Measurements from ENCODE around the gene DBF4B.
"Not testable (repeated sequence)": the region's sequence is repeated elsewhere in the genome, so short reads cannot be mapped to it uniquely, and the experiment has no call there.

The DBF4B gene, protein sequence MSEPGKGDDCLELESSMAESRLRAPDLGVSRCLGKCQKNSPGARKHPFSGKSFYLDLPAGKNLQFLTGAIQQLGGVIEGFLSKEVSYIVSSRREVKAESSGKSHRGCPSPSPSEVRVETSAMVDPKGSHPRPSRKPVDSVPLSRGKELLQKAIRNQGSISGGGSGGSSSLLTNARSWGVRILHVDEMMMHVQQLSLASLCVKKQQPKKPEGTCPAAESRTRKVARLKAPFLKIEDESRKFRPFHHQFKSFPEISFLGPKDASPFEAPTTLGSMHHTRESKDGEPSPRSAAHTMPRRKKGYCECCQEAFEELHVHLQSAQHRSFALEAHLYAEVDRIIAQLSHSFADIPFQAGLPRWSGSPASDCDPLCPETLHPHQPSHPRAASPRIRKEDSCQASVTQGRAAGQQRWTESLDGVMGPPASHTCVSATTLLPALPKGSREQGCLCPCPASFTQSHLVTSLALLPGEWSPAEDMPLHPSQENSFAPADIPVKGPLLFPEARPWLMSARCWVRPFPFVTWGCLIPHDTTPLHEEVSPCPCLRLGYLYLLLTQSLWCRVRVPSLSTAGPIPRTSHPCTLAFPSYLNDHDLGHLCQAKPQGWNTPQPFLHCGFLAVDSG

DNA sequence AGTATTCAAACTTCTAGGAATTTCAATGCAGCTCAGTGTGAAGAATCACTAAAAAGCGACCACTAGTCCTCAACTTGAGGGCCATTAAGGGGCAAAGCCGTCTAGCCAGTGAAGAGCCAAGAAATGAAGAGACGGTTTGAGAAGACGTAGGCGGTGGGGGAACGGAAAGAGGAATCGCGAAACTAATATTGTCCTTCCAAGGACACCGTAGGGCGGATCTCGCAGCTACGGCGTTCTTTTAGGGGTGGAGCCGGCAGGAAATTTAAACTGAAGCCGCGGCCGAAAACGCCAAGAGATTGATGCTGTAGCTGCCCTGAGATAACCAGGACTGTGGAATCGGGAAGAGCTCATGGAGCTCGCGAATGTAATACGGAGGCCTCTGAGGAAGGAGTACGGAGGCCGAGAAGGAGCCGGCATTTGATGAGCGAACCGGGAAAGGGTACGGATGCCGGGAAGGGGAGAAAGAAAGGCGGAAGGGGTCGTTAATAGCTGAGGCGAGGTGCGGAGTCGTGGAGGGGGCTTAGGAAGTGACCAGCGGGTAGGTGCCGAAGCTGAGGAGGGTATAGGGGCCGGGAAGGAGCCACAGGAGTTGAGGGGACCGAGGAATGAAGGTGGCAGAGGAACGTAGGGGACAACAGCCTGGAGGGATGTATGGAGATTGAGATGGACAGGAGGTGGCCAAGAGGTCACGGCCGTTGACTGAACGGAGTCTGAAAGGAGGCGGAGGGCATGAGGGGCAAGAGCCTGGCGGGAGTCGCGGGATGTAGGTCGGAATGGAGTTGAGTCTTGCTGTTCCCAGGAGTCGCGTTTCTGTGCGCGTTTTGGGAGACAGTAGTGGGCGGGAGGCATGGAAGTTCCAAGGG is at the start of gene DBF4B:
DBF4B (plus strand) TSS at position 265 of the 863 bp plus-strand sequence; CDS start at position 421, 156 bp downstream.
- DNase-seq (ENCODE audit: low read depth in 3 of 3, low spot score in 1 of 3), result peak; percentile 57 to 67 (median 63)

DNA sequence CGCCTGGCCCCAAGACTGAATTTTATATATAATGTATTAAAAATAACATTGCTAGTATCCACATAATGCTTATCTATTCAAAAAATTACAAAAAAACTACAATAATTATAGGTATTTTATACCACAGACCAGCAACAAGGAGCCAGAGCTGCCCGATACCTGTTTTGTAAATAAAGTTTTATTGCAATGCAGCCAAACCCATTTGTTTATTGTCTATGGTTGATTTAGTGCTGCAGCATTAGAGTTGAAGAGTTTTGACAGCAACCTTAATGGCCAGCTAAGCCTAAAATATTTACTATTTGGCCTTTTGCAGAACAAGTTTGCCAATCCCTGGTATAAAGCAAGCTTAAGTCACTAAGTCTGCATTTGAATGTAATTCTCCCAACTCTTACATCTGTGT is 46.6 kb upstream of the DBF4B start:
- no peak for DNase-seq (ENCODE audit: low read depth in 3 of 3, low spot score in 1 of 3)

GRCh38 chr17:44663095-44663494 is 45.4 kb upstream of the DBF4B start:
- DNase-seq (ENCODE audit: low read depth in 3 of 3, low spot score in 1 of 3), result no peak

DNA sequence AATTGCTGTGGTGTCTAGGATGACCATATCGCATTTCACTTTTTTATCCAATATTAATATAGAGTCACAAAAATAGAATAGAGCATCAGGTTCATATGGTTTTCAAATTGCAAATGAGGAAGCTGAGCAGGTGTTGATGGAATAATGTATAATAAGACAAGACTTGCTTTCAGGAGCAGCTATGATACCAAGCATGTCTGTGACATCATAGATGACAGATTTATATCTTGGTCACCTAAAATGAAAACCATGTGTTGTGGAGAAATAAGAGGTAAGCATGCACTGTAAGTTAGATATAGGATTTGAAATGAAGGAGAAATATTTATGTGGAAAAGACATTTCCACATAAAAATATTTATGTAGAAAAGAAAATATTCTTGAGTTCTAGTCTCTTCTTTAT is 43.6 kb upstream of the DBF4B start:
- DNase-seq (ENCODE audit: low read depth in 3 of 3, low spot score in 1 of 3), result no peak

GRCh38 chr17:44666006-44666405 is 42.5 kb upstream of the DBF4B start:
- no peak for DNase-seq (ENCODE audit: low read depth in 3 of 3, low spot score in 1 of 3)

GRCh38 chr17:44672479-44673093 is 35.9 kb upstream of the DBF4B start:
- no peak for DNase-seq (ENCODE audit: low read depth in 3 of 3, low spot score in 1 of 3)

GRCh38 chr17:44673893-44674292 is 34.6 kb upstream of the DBF4B start:
- no peak for DNase-seq (ENCODE audit: low read depth in 3 of 3, low spot score in 1 of 3)

DNA sequence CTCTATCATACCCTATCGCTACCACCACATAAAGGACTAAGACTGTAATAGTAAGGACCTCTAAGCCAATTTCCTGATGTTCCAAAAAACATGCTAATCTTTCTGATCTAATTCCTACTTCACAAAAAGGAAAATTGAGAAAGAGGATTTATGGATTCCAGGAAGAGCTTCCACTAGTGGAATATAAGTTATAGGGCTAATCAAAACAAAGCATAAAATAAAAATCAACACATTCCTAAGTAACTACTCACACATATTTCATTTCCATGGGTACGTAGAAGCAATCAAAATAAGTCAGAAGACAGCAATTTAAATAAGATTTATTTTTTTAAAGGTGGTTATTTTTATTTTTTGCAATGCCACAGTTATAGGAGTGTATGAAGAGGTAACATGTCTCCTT is 31.3 kb upstream of the DBF4B start:
- no peak for DNase-seq (ENCODE audit: low read depth in 3 of 3, low spot score in 1 of 3)

- not testable (repeated sequence) for DNase-seq (ENCODE audit: low read depth in 3 of 3, low spot score in 1 of 3)
These were observed 25.2 kb upstream of the DBF4B start for GRCh38 chr17:44683303-44683702.

- DNase-seq (ENCODE audit: low read depth in 3 of 3, low spot score in 1 of 3), result no peak
These were observed 20.7 kb upstream of the DBF4B start for GRCh38 chr17:44687756-44688155.

GRCh38 chr17:44688200-44688599 is 20.3 kb upstream of the DBF4B start:
- DNase-seq (ENCODE audit: low read depth in 3 of 3, low spot score in 1 of 3), result no peak

GRCh38 chr17:44688675-44689476 is 19.6 kb upstream of the DBF4B start:
- DNase-seq (ENCODE audit: low read depth in 3 of 3, low spot score in 1 of 3), result no peak

DNA sequence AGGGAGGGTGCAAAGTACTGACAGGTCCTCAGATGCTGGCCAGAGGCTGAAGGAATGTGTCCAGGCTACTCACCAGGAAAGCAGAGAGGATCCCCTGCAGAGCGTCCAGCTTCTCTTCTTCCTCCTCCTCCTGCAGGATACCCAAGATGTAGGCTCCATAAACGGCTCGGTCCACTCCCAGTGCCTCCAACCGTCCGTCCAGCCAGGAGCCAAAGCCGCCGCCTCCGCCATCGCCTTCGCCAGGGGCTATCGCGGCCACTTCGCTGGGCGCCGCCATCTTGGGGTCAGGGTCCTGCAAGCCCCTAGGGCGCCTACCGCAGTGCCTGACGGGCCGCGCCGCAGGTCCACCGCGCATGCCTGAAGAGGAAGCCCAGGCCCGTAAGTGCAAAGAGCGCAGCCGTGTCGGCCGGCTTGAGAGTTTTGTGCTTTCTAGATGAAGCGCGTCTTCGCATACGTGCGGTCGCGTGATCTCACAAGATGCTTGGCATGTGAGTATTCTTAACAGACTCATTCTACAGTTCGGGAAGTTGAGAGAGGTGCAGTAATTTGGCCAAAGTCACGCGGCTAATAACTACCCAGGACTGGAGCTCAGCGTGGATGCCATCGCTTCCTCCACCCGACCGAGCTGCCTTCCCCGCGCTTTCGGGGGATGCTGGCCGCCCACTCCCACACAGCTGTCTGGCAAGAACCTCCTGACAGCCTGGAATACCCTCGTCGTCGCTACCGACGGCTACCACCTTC is 18.8 kb upstream of the DBF4B start, which contains the start of gene CCDC43:
CCDC43 (minus strand) TSS at position 300 of the 741 bp plus-strand sequence; CDS start at position 277, 23 bp downstream.
- DNase-seq (ENCODE audit: low read depth in 3 of 3, low spot score in 1 of 3), result peak; percentile 79 to 89 (median 85)

DNA sequence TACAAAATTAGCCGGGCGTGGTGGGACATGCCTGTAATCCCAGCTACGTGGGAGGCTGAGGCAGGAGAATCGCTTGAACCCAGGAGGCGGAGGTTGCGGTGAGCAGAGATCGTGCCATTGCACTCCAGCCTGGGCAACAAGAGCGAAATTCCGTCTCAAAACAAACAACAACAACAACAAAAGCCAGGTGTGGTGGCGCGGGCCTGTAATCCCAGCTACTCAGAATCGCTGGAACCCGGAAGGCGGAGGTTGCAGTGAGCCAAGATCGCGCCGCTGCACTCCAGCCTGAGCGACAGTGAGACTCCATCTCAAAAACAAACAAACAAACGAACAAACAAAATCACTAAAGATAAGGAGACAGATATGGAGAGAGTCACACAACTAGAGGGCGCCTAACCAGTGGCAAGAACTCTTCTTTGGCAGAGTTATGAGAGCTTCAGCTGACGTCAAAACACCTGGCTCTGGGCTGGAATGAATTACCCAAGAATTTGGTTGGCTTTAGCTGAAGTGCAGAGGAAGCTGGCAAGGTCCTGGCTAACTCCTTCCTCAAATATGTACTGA is 17.6 kb upstream of the DBF4B start:
- DNase-seq (ENCODE audit: low read depth in 3 of 3, low spot score in 1 of 3), result not testable (repeated sequence)

DNA sequence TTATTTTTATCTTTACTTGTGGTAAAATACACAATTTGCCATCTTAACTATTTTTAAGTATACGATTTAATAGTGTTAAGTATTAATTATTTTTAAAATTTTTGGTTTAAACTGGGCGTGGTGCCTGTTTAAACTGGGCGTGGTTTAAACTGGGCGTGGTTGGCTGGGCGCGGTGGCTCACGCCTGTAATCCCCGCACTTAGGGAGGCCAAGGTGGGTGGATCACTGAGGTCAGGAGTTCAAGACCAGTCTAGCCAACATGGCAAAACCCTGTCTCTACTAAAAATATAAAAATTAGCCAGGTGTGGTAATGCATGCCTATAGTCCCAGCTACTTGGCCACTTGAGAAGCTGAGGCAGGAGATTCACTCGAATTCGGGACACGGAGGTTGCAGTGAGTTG is 14.9 kb upstream of the DBF4B start:
- no peak for DNase-seq (ENCODE audit: low read depth in 3 of 3, low spot score in 1 of 3)

GRCh38 chr17:44700288-44700687 is 8.2 kb upstream of the DBF4B start:
- DNase-seq (ENCODE audit: low read depth in 3 of 3, low spot score in 1 of 3), result not testable (repeated sequence)

DNA sequence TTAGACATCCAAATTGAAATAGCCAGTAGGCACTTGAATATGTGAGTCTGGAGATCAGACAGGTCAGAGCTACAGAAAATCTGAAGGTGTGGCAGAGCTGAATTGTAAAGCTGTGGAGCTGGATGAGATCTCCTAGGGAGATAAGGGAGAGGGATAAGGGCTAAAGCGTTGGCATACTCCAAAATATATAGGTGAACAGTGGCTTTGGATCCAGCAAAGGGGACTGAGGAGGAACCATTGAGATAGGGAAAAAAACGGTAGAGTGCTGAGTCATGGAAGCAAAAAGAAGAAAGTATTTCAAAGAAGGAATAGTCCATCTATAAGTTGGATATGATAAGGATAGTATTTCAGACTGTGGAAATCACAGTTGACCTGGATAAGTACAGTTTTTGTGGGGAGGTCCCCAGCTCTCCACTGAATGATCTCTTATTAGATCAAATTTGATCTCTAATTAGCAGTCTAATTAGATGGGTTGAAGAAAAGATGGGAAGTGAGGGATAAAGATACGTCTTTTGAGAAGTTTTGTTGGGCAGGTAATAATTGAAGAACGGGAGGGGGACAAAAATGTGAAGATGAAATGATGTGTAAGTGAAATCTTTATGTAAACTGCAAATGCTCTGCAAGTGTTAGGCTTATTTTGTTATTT is 587 bp upstream of the DBF4B start:
- DNase-seq (ENCODE audit: low read depth in 3 of 3, low spot score in 1 of 3), result no peak

GRCh38 chr17:44719444-44719843 is 11.0 kb downstream of the DBF4B start:
- DNase-seq (ENCODE audit: low read depth in 3 of 3, low spot score in 1 of 3), result no peak

GRCh38 chr17:44722254-44722653 is 13.8 kb downstream of the DBF4B start:
- no peak for DNase-seq (ENCODE audit: low read depth in 3 of 3, low spot score in 1 of 3)

Data from stimulated activated CD4-positive, alpha-beta T cell treated with anti-CD3 and anti-CD28 coated beads, TNF-alpha, amount 100 ng/mL, for 1 hour (primary cell).